Transverse colon (tissue), 4 donors: ENCODE data around the gene GRAMD2B. TPM values are rescaled to one million over a fixed set of nuclear protein-coding genes. Genes with fewer than 3 reads are reported as not detected.

ENCODE experiments used
- DNase-seq: peaks from one replicate; pipeline ENCODE4 v3.0.0-alpha.2; 2019
- H3K27ac ChIP-seq, 4 donors: fragments of 200-600 bp; sonication (generic); 2 replicates each; pipeline ENCODE4 v1.5.1; 2016 to 2018; ENCODE audit warnings: inconsistent platforms in 4 of 4
- H3K27me3 ChIP-seq: fragments of 200-600 bp; sonication (generic); 2 replicates; pipeline ENCODE4 v1.5.1; 2017; ENCODE audit warnings: inconsistent platforms
- H3K36me3 ChIP-seq, 4 donors: fragments of 200-600 bp; sonication (generic); 2 replicates each; pipeline ENCODE4 v1.5.1; 2017 to 2019; ENCODE audit warnings: inconsistent platforms in 4 of 4
- H3K4me1 ChIP-seq, 4 donors: fragments of 200-600 bp; sonication (generic); 2 replicates each; pipeline ENCODE4 v1.5.1; 2017 to 2020; ENCODE audit warnings: inconsistent platforms in 4 of 4
- H3K4me3 ChIP-seq, 4 donors: fragments of 200-600 bp; sonication (generic); 1 replicate in 1 of 4; 2 replicates in 3 of 4; pipeline versions ENCODE4 v1.5.1 to v1.6.1; 2017 to 2019; ENCODE audit warnings: inconsistent platforms in 4 of 4
- H3K9me3 ChIP-seq, 2 donors: fragments of 200-600 bp; sonication (generic); 2 replicates each; pipeline ENCODE4 v1.5.1; 2017 to 2019; ENCODE audit warnings: inconsistent platforms in 2 of 2
- CTCF ChIP-seq, 5 experiments: fragments of 200-600 bp in 3 of 5; fragments of 450-650 bp in 2 of 5; sonication (generic) in 3 of 5; IDR thresholded peaks; 1 replicate in 2 of 5; 2 replicates in 3 of 5; pipeline ENCODE4 v1.5.1; 2016 to 2017; ENCODE audit warnings: antibody characterized with exemption in 5 of 5, inconsistent platforms in 3 of 5, mild to moderate bottlenecking in 2 of 5, moderate library complexity in 1 of 5
- EP300 ChIP-seq: sonication (generic); formaldehyde crosslinking; IDR thresholded peaks from one replicate; pipeline ENCODE4 v1.6.1; 2017; ENCODE audit warnings: antibody characterized with exemption, low read depth
- POLR2A ChIP-seq: fragments of 450-650 bp; IDR thresholded peaks from one replicate; pipeline ENCODE4 v1.6.1; 2016; ENCODE audit warnings: antibody characterized with exemption, mild to moderate bottlenecking, moderate library complexity
- POLR2AphosphoS5 ChIP-seq, 3 donors: sonication (generic); formaldehyde crosslinking; IDR thresholded peaks; one replicate each; pipeline ENCODE4 v1.6.1; 2016; ENCODE audit warnings: antibody characterized with exemption in 3 of 3
- WGBS, 2 donors: methylation state at CpG; one replicate each; pipeline ENCODE4 v1.1.5; 2018; ENCODE audit warnings: low coverage in 1 of 2; 5-methylcytosine and 5-hydroxymethylcytosine counted together
- in situ Hi-C, 4 donors: fragments of 200-750 bp; cut with MboI; loops; one replicate each; pipeline versions ENCODE4 v1.15.0 to v1.15.1; 2017; ENCODE audit warnings: low sequenced_read_pairs in 3 of 4, low pct_ligation_motif_present in 1 of 4, low pct_unique_long_range_greater_than_20kb in 1 of 4
- intact Hi-C: fragments of 100-400 bp; cut with DNase I; formaldehyde crosslinking; loops from one replicate; pipeline ENCODE4 v1.15.1; 2023; ENCODE audit warnings: low total_unique reads
- total RNA-seq, 4 donors: library from RNA; depleted of rRNA; stranded (reverse); fragments of >200 nt; gene quantifications; one replicate each; pipeline ENCODE4 v1.1.0, GENCODE V29; 2016

Gene GRAMD2B
- total RNA-seq, 4 donors from 2014 or later, result 93.9 to 191 (median 161) TPM

GRCh38 chr5:126471247-126471646 lies 48.0 kb downstream of the GRAMD2B start:
- Histone ChIP-seq H3K4me1 (no peaks in the 10 kb centered on the region), H3K27me3 (no peaks in the 10 kb centered on the region), H3K9me3 (no peaks in the 10 kb centered on the region), H3K36me3 (peaks cover 0 to 40% (median 11%) of the 10 kb centered on the region in 4 donors), H3K4me3 (no peak overlapping the region), H3K27ac (no peak overlapping the region)
- in situ Hi-C loops (no loop called here), intact Hi-C loops (no loop called here)
- TF ChIP-seq EP300 (no peak), CTCF (IDR thresholded peaks at IDR 0.05) (no peak), POLR2A (no peak), POLR2AphosphoS5 (IDR thresholded peaks at IDR 0.05) (no peak)
- DNase-seq, result no peak
- 83% methylated on average over 3 of the region's 3 CpGs; no CpG with 5 or more reads in 1 of the 2 donors for WGBS, 2 donors

GRCh38 chr5:126471875-126472537 lies 48.8 kb downstream of the GRAMD2B start:
- TF ChIP-seq POLR2AphosphoS5 (IDR thresholded peaks at IDR 0.05), result no peak
- TF ChIP-seq POLR2A, result no peak
- no peak for TF ChIP-seq EP300
- TF ChIP-seq CTCF (IDR thresholded peaks at IDR 0.05), result no peak
- H3K27ac ChIP-seq, result no peak overlapping the region
- WGBS, 2 donors, result 77 to 84% methylated on average over 3 of the region's 3 CpGs
- in situ Hi-C loops (no loop called here), intact Hi-C loops (no loop called here)
- H3K36me3 ChIP-seq, result peaks cover 0 to 36% (median 8%) of the 10 kb centered on the region in 4 donors
- H3K4me1 ChIP-seq, result no peaks in the 10 kb centered on the region
- DNase-seq, result no peak
- no peaks in the 10 kb centered on the region for H3K9me3 ChIP-seq
- H3K27me3 ChIP-seq, result no peaks in the 10 kb centered on the region
- H3K4me3 ChIP-seq, result no peak overlapping the region

GRCh38 chr5:126472538-126472889 lies 49.3 kb downstream of the GRAMD2B start:
- H3K27me3 ChIP-seq, result no peaks in the 10 kb centered on the region
- H3K27ac ChIP-seq, result no peak overlapping the region
- TF ChIP-seq POLR2AphosphoS5 (IDR thresholded peaks at IDR 0.05) (no peak), EP300 (no peak), POLR2A (no peak), CTCF (IDR thresholded peaks at IDR 0.05) (no peak)
- no peaks in the 10 kb centered on the region for H3K9me3 ChIP-seq
- H3K4me3 ChIP-seq, result no peak overlapping the region
- H3K4me1 ChIP-seq, result peaks cover 0 to 4% (median 0%) of the 10 kb centered on the region in 4 donors
- no peak for DNase-seq
- in situ Hi-C loops, result no loop called here
- intact Hi-C loops, result no loop called here
- peaks cover 0 to 36% (median 9%) of the 10 kb centered on the region in 4 donors for H3K36me3 ChIP-seq
- 96 to 100% methylated on average over 1 to 2 of the region's 2 CpGs for WGBS, 2 donors

- H3K9me3 ChIP-seq, result no peaks in the 10 kb centered on the region
- peaks cover 0 to 5% (median under 1%) of the 10 kb centered on the region in 4 donors for H3K4me1 ChIP-seq
- in situ Hi-C loops (no loop called here), intact Hi-C loops (no loop called here)
- no peak for DNase-seq
- peak overlapping the region; percentile 48 to 74 (median 62) for H3K27ac ChIP-seq
- H3K27me3 ChIP-seq, result no peaks in the 10 kb centered on the region
- H3K36me3 ChIP-seq, result peaks cover 0 to 34% (median 16%) of the 10 kb centered on the region in 4 donors
- TF ChIP-seq CTCF (IDR thresholded peaks at IDR 0.05) (no peak), POLR2AphosphoS5 (IDR thresholded peaks at IDR 0.05) (peak in 1 of 3 donors; percentile 18), EP300 (no peak), POLR2A (no peak)
- no peak overlapping the region for H3K4me3 ChIP-seq
- WGBS, 2 donors, result 63 to 67% methylated on average over 5 of the region's 5 CpGs
Measured at GRCh38 chr5:126477294-126478117, 54.3 kb downstream of the GRAMD2B start.
